ENCODE measurements around the gene ZFYVE21.

ZFYVE21 gene

GRCh38 chr14:103710771-103711377, 4.7 kb upstream of the ZFYVE21 start:
- ChIA-PET POLR2A (no interaction called here), CTCF (no interaction called here)
- Histone ChIP-seq H3K4me3 (ENCODE audit: control insufficient read depth in 1 of 7, extremely low read depth in 1 of 7, insufficient read depth in 4 of 7, low read depth in 2 of 7, low read length in 6 of 7) (no peak overlapping the region), H3K27ac (ENCODE audit: insufficient read depth in 1 of 2, low read depth in 1 of 2, low read length in 2 of 2, poor library complexity in 1 of 2, severe bottlenecking in 2 of 2) (no peak overlapping the region), H3K9me3 (ENCODE audit: control extremely low read depth in 1 of 5, control insufficient read depth in 4 of 5, insufficient read depth in 2 of 5, low read depth in 1 of 5, low read length in 4 of 5) (no peaks in the 10 kb centered on the region), H3K36me3 (ENCODE audit: control insufficient read depth in 4 of 4, insufficient read depth in 4 of 4, low read length in 3 of 4) (peaks cover 4 to 78% (median 25%) of the 10 kb centered on the region in 4 experiments), H3K27me3 (replicated peaks in 2 of 5; ENCODE audit: control insufficient read depth in 4 of 5, insufficient read depth in 5 of 5, low read length in 4 of 5) (no peaks in the 10 kb centered on the region), H3K4me1 (ENCODE audit: control extremely low read depth in 1 of 4, control insufficient read depth in 4 of 4, insufficient read depth in 4 of 4, low read length in 3 of 4) (peaks cover 0 to 21% (median 11%) of the 10 kb centered on the region in 4 experiments)
- DNase-seq = no peak
- WGBS (ENCODE audit: insufficient coverage) = 100% methylated on average over 3 of the region's 9 CpGs

- CTCF ChIA-PET = no interaction called here
- Histone ChIP-seq H3K27ac (ENCODE audit: insufficient read depth in 1 of 2, low read depth in 1 of 2, low read length in 2 of 2, poor library complexity in 1 of 2, severe bottlenecking in 2 of 2) (no peak overlapping the region), H3K4me3 (ENCODE audit: control insufficient read depth in 1 of 7, extremely low read depth in 1 of 7, insufficient read depth in 4 of 7, low read depth in 2 of 7, low read length in 6 of 7) (no peak overlapping the region), H3K36me3 (ENCODE audit: control insufficient read depth in 4 of 4, insufficient read depth in 4 of 4, low read length in 3 of 4) (peaks cover 4 to 69% (median 22%) of the 10 kb centered on the region in 4 experiments), H3K27me3 (replicated peaks in 2 of 5; ENCODE audit: control insufficient read depth in 4 of 5, insufficient read depth in 5 of 5, low read length in 4 of 5) (no peaks in the 10 kb centered on the region), H3K9me3 (ENCODE audit: control extremely low read depth in 1 of 5, control insufficient read depth in 4 of 5, insufficient read depth in 2 of 5, low read depth in 1 of 5, low read length in 4 of 5) (no peaks in the 10 kb centered on the region), H3K4me1 (ENCODE audit: control extremely low read depth in 1 of 4, control insufficient read depth in 4 of 4, insufficient read depth in 4 of 4, low read length in 3 of 4) (peaks cover 0 to 23% (median 15%) of the 10 kb centered on the region in 4 experiments)
- 90% methylated on average over 27 of the region's 27 CpGs for WGBS (ENCODE audit: insufficient coverage)
- no peak for DNase-seq
- POLR2A ChIA-PET = no interaction called here
These were observed 3.8 kb upstream of the ZFYVE21 start for GRCh38 chr14:103711516-103712431.

GRCh38 chr14:103712633-103713247, 2.9 kb upstream of the ZFYVE21 start:
- H3K9me3 ChIP-seq (ENCODE audit: control extremely low read depth in 1 of 5, control insufficient read depth in 4 of 5, insufficient read depth in 2 of 5, low read depth in 1 of 5, low read length in 4 of 5) = no peaks in the 10 kb centered on the region

GRCh38 chr14:103713304-103714062, 2.1 kb upstream of the ZFYVE21 start:
- peaks cover 0 to 32% (median 17%) of the 10 kb centered on the region in 4 experiments for H3K4me1 ChIP-seq (ENCODE audit: control extremely low read depth in 1 of 4, control insufficient read depth in 4 of 4, insufficient read depth in 4 of 4, low read length in 3 of 4)
- no peaks in the 10 kb centered on the region for H3K9me3 ChIP-seq (ENCODE audit: control extremely low read depth in 1 of 5, control insufficient read depth in 4 of 5, insufficient read depth in 2 of 5, low read depth in 1 of 5, low read length in 4 of 5)
- no peaks in the 10 kb centered on the region for H3K27me3 ChIP-seq (replicated peaks in 2 of 5; ENCODE audit: control insufficient read depth in 4 of 5, insufficient read depth in 5 of 5, low read length in 4 of 5)
- peak overlapping the region in 1 of 7 experiments; percentile 81 for H3K4me3 ChIP-seq (ENCODE audit: control insufficient read depth in 1 of 7, extremely low read depth in 1 of 7, insufficient read depth in 4 of 7, low read depth in 2 of 7, low read length in 6 of 7)
- 96% methylated on average over 17 of the region's 18 CpGs for WGBS (ENCODE audit: insufficient coverage)
- H3K36me3 ChIP-seq (ENCODE audit: control insufficient read depth in 4 of 4, insufficient read depth in 4 of 4, low read length in 3 of 4) = peaks cover 3 to 55% (median 13%) of the 10 kb centered on the region in 4 experiments
- ChIA-PET POLR2A (no interaction called here), CTCF (interaction anchor here (0.8 to 1.2 kb wide), 4 partner anchors 9 to 193 kb away, joined by 3 to 4 read pairs (median 3); no protein-coding TSS in a partner anchor)
- H3K27ac ChIP-seq (ENCODE audit: insufficient read depth in 1 of 2, low read depth in 1 of 2, low read length in 2 of 2, poor library complexity in 1 of 2, severe bottlenecking in 2 of 2) = no peak overlapping the region
- no peak for DNase-seq

More at GRCh38 chr14:103712633-103713247, 2.9 kb upstream of the ZFYVE21 start:
- Histone ChIP-seq H3K27me3 (replicated peaks in 2 of 5; ENCODE audit: control insufficient read depth in 4 of 5, insufficient read depth in 5 of 5, low read length in 4 of 5) (no peaks in the 10 kb centered on the region), H3K4me1 (ENCODE audit: control extremely low read depth in 1 of 4, control insufficient read depth in 4 of 4, insufficient read depth in 4 of 4, low read length in 3 of 4) (peaks cover 0 to 30% (median 17%) of the 10 kb centered on the region in 4 experiments), H3K36me3 (ENCODE audit: control insufficient read depth in 4 of 4, insufficient read depth in 4 of 4, low read length in 3 of 4) (peaks cover 4 to 61% (median 17%) of the 10 kb centered on the region in 4 experiments), H3K4me3 (ENCODE audit: control insufficient read depth in 1 of 7, extremely low read depth in 1 of 7, insufficient read depth in 4 of 7, low read depth in 2 of 7, low read length in 6 of 7) (no peak overlapping the region), H3K27ac (ENCODE audit: insufficient read depth in 1 of 2, low read depth in 1 of 2, low read length in 2 of 2, poor library complexity in 1 of 2, severe bottlenecking in 2 of 2) (no peak overlapping the region)
- no peak for DNase-seq
- 96% methylated on average over 24 of the region's 24 CpGs for WGBS (ENCODE audit: insufficient coverage)
- ChIA-PET CTCF (interaction anchor here (0.8 to 1.2 kb wide), 4 partner anchors 10 to 192 kb away, joined by 3 to 4 read pairs (median 3); no protein-coding TSS in a partner anchor), POLR2A (no interaction called here)

GRCh38 chr14:103714063-103714724, 1.4 kb upstream of the ZFYVE21 start:
- Histone ChIP-seq H3K9me3 (ENCODE audit: control extremely low read depth in 1 of 5, control insufficient read depth in 4 of 5, insufficient read depth in 2 of 5, low read depth in 1 of 5, low read length in 4 of 5) (no peaks in the 10 kb centered on the region), H3K36me3 (ENCODE audit: control insufficient read depth in 4 of 4, insufficient read depth in 4 of 4, low read length in 3 of 4) (peaks cover 0 to 48% (median 9%) of the 10 kb centered on the region in 4 experiments), H3K4me1 (ENCODE audit: control extremely low read depth in 1 of 4, control insufficient read depth in 4 of 4, insufficient read depth in 4 of 4, low read length in 3 of 4) (peaks cover 0 to 36% (median 17%) of the 10 kb centered on the region in 4 experiments), H3K27ac (ENCODE audit: insufficient read depth in 1 of 2, low read depth in 1 of 2, low read length in 2 of 2, poor library complexity in 1 of 2, severe bottlenecking in 2 of 2) (no peak overlapping the region), H3K27me3 (replicated peaks in 2 of 5; ENCODE audit: control insufficient read depth in 4 of 5, insufficient read depth in 5 of 5, low read length in 4 of 5) (no peaks in the 10 kb centered on the region), H3K4me3 (ENCODE audit: control insufficient read depth in 1 of 7, extremely low read depth in 1 of 7, insufficient read depth in 4 of 7, low read depth in 2 of 7, low read length in 6 of 7) (peak overlapping the region in 4 of 7 experiments; percentile 5 to 81 (median 70))
- no peak for DNase-seq
- POLR2A ChIA-PET = no interaction called here
- CTCF ChIA-PET = interaction anchor here (0.9 to 1.5 kb wide), 3 partner anchors 8 to 21 kb away, joined by 3 to 4 read pairs (median 3); no protein-coding TSS in a partner anchor
- 95% methylated on average over 13 of the region's 16 CpGs for WGBS (ENCODE audit: insufficient coverage)
